GM21515 (cell line): ENCODE results near the gene MED17.

Experiments used
- ATAC-seq: cut with Tn5 transposase; IDR thresholded peaks from one replicate; pipeline ENCODE4 v1.9.1; 2021; ENCODE audit not compliant: unreplicated experiment

MED17 gene

DNA sequence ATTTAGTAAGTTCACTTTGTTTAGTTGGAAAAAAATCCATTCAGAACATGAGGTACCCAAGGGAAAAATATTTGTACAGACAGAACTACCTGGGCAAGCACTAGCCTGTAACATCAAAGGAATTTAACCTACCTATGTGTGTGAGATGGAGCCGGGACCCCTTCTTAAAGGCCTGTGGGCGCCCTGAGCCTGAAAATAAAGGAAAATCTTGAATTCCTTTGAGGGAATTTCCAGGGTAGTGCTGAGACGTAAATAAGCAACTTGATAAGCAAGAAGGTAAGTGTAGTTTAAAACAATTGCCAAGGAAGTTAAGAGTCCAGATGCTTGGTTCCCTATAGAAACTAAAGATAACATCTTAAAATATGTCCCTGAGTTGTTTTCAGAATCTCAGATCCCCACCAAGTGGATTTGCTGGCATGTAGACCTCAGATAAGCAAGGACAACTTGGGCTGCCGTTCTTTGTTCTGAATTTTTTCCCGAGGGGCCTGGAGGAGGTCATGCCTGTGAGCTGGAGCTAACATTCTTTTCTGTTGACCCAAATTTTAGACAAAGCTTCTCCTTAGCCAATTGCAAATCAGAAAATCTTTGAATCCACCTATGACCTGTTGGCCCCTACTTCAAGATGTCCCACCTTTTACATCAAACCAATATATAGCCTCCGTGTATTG, 31.0 kb downstream of the MED17 start:
- ATAC-seq, result no peak

DNA sequence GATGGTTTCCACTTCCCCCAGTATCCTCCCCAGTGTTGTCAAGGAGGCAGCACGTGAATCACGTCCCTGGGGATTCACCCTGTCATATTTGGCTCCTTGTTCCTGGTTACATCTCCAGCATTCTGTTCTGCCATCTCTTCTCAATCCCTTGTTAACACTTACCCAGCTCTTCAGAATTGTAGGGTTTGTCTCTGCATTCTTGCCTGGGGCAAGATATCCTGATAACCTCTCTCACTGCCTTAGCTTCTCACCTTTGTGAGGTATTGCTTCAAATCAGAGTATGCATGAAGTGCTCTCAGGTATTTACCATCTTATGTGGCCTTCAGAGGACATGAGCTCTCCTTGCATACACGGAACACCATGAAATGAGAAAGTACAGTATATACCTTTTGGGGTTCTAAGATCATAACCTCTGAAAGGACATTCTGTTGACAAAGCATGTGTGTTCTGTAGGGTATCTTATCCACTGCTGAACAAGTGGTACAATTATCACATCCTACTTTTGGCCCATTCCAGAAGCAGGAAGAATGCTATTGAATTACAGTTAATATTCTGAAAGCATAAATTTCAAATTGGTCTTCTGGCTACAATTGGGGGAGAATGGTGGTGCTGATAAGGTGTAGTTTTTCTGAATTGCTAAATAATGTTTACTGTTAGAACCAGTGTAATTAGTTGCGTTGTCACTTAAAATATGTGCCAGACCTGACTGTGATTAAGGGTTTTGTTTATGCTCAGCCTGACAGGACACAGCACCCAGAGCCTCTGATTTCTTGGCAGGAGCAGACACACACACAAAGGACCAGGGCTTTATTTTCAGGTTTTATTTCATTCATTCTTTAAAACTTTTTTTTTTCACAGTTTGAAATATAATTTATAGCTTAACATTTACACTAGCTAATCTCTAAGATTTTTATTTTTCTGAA, 33.6 kb downstream of the MED17 start:
- no peak for ATAC-seq

DNA sequence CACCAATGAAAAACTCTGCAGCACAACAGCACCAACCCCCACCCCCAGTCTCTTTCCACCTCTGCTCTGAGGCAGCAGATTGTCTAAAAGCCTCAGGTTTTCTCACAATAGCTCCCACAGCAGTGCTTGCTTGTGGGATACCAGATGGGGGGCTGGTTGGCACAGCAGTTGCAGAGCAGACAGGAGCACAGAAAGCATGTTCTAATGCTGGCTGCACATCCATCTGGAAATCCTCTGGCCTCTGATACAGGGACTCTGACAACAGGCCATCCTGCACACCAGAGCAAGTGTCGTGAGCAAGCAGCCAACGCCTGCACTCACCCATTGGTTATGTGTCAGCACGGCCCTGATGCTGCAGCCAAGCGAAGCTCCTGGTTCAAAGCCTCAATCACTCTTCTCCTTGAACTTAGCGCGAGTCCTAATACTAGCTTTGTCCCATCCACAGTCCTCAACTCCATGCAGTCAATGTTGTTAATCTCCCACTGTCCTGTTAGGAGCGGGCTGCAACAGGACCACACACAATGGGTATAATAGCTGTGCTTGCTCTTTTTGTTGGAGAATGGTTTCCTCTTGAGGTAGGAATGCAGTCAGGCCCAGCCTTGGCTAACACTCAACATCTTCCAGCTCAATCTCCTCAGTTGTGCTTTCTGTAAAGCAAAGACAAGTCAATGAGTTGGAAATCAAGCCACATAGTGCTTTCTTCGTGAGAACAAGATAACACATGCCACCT, 36.0 kb downstream of the MED17 start:
- no peak for ATAC-seq

DNA sequence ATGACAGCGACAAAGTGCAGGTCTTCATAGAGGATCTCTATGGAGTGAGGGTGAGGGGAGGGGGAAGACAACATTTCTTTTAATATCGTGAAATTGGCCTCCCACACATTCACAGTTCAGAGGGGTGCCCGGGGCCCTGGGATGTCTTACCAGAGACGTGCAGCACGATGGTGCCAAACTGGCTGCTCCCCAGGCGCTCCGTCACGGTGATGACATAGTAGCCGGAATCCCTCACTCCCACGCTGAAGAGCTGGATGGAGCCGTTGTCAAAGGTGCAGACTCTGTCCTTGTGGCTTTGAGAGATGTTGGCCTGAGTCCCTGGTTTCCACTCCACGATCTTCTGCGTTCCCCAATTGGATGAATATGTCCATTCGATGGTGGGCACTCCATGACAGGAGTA, 36.8 kb downstream of the MED17 start:
- ATAC-seq, result no peak

DNA sequence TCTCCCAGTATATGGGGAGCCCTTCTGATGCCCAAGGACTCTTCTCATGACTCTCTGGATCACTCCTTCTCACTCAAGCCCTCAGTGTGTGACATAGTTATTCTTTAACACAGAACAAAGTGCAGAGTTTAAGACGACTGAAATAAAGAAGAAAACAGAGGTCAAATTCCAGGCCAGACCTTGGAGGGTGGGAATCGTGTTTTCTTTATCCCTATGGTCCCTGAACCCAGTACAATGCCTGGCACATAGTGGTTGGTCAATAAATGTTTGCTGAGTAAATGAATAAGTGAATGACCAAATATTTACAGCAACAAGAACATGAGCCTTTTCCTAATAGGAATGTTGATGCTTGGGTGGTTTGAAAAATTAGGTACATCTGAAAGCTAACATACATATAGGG, 37.5 kb downstream of the MED17 start:
- no peak for ATAC-seq

DNA sequence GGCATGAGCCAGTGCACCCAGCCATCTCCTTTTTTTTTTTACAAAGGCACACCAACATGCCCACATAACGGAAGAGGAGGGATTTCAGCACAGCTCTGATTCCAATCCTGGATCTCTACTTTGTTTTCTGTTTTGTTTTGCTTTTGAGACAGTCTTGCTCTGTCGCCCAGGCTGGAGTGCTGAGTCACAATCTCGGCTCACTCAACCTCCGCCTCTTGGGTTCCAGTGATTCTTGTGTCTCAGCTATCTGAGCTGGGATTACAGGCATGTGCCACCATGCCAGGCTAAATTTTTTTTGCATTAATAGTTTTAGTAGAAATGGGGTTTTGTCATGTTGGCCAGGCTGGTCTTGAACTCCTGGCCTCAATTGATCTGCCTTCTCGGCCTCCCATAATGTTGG, 38.3 kb downstream of the MED17 start:
- no peak for ATAC-seq

DNA sequence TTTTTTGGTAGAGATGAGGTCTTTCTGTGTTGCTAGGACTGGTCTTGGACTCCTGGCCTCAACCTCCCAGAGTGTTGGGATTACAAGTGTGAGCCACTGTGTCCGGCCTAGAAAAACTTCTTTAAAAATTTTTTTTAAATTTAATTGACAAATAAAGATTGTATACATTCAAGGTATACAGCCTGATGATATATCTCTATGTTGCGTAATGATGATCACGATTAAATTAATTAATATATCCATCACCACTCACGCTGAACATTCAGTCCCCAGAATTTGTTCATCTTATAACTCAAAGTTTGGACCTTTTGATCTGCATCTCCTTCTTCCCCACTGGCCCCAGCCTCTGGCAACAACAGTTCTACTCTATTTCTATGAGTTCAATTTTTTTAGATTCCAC, 39.1 kb downstream of the MED17 start:
- ATAC-seq, result no peak

DNA sequence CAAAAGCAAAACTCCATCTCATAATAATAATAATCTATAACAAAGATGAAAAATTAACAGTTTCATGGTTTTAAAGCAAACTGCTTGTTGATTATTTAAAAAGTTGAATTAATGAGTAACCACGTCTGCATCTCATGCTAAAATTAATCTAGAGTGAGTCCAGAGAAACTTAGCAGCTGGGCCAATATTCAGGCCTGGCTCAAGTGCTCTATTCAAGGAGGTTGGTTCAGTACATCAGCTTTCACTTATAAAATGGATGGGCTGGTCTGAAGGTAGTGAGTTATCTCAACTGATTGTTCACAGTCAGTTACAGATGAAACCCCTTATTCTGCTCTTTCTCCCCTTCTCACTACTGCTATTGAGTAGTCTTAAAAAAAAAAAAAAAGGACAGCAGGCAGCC, 43.3 kb downstream of the MED17 start:
- no peak for ATAC-seq

DNA sequence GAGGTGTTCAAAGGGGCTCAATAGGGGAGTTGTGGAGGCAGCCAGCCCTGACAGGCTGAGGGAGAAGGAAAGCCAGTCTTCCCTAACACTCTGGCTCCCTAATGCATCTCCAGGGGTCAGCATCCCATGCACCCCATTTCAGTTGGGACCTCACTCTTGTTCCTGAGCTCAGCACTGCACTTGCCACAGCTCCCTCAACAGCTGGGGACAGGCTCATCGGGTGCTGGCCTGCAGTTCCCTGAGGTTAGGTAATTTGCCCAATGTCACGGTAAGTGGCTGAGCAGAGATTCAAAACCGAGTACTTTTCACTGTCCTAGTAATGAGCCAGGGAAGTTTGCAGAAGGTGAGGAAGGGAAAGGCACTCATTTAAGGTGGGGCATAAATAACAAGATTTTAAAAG, 45.5 kb downstream of the MED17 start:
- no peak for ATAC-seq

DNA sequence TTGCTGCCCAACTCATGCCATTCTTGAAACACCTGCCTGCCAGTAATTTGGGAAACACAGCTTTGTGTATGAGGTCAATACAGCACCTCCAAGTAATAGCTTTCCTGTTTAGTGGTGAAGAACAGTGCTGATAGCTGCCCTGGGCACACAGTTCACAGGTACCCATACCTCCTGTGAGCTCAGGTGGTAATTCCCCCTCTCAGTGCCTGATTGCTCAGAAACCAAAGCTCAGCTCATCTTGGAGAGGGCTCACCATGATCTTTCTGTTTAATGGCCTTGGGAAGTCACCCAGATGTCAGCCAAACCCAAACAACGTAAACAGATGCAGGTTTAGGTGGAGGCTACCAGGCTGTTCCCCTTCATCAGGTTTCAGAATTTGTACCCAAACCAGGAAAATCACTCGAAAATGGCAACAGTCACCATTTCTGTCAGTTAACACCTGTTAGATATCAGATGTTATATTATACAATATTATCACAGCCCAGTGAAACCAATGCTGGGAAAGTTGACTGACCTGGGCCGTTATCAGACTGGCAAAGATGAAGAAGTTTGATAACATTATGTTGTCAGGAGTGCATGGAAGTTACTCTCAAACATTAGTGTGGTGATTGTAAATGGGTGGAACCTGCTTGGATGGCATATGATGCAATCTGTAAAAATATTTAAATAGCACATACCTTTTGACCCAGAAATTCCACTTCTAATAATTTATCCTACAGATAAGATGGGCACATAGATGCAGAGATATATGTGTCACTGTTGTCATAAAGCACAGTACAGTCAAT, 47.5 kb downstream of the MED17 start:
- ATAC-seq, result no peak

DNA sequence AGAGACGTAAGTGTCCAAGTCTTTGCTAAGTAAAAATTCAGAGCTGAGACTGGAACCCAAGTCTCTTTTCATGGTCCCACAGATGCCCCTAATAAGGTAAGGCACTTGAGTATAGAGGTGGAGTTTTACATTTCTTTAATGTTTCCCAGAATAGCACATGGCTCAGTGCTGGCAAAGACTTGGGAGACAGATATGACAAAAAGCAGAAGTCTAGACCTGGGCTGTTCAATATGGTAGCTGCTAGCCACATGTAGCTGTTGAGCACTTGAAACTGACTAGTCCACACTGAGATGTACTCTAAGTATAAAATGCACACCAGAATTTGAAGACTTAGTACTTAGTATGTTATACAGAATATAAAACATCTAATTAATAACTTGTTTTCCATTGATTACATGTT, 48.7 kb downstream of the MED17 start:
- ATAC-seq, result no peak

DNA sequence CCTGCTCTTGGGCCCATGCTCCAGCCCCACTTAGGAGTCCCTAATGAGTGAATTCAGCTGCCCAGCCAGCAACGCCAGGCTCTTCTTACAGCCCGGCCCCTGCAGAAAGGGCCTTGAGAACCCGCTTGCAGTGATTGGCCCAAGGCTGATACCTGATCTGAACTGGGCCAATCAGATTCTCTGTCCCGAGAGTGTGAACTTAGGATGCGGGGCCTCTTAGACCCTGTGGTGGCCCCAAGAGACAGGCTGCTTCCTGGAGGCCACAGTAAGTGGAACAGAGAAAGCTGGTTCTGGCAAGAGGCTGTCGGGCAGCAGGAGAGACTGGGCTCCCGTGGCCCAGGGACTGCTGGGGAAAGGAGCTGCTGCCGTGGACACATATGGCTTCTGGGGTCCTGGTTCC, 54.9 kb downstream of the MED17 start:
- ATAC-seq, result no peak

DNA sequence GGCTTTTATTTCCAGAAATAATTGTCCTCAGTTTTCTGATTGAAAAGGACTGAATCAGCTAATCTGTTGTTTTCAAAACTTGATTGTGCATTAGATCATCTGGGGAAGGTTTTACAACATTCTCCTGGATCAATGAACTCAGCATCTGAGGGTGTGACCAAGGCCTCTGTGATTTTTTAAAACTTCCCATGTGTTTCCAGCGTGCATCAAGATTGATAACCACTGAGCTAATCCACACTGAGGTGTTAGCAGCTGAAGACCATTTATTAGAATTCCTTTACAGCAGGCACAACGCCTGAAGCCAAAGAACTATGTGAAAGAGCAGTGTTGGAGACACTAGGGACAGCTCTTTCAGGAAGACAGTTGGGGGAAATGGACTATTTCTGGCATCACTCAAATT, 56.1 kb downstream of the MED17 start:
- no peak for ATAC-seq

DNA sequence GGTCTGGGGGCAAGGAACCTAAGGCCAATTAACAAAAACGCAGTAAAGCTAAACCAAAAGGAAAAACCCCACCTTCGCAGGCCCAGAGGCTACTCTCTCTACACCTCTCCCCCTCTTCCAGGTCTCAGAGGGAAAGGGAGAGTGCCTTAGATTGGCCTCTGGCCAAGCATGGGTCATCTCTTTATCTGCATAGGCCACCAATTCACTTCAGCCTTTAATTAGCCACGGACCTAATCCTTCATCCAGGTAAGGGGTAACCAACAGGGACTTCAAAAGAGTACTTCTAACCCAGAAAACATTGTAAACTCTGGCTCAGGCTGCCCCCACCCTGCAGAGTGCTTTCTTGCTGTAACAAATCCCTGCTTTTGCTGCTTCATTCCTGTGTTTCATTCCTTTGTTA, 56.9 kb downstream of the MED17 start:
- no peak for ATAC-seq

DNA sequence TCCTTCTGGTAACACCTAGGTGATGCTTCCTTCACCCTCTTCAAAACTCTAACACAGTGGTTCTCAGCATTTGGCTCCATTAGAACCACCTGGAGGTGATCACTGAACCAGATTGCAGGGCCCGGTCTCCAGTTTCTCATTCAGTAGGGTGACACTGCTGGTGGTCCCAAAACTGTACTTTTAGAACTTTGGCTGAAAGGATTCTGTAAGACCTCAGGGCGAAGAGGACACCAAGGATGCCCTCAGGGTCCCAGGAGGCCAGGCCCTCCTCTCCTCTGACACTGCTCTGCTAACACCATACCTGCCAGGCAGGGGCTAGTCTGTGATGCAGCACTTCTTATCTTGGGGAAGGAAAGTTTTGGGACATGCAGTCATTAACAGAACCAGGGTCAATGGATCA, 57.4 kb downstream of the MED17 start:
- ATAC-seq, result no peak

DNA sequence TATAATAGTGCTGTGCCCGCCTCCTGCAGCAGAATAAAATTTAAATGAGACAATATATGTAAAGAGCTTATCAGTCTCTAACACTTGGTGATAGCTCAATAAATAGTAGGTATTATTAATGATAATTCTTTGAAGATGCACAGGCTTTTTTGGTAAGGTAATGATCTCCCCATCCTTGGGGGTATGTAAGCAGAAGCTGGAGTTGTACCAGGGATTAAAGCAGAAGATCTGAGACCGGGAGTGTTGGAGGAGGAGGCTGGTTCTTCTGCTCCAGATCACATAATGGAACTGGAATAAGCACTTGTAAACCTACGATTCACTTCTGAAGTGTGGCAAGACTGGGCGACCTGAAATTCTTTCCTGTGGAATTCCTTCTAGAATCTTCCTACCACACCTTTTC, 58.0 kb downstream of the MED17 start:
- no peak for ATAC-seq

DNA sequence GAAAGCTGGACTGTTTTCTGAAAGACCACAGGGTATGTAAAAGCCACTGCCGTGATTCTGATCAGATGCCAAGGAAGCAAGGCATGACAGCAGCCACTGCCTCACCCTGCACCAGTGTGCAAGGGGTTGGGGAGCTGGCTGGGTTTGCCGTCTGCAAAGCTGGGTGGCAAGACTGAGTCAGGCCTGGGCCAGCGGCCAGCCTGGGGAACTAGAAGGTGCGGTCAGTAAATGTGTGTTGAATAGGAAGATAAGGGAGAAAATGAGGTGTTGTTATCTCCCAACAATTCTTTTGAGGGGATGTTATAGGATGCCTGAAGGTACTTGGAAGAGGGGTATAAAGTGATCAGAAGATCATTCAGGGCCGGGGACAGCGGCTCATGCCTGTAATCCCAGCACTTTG, 58.4 kb downstream of the MED17 start:
- ATAC-seq, result no peak

DNA sequence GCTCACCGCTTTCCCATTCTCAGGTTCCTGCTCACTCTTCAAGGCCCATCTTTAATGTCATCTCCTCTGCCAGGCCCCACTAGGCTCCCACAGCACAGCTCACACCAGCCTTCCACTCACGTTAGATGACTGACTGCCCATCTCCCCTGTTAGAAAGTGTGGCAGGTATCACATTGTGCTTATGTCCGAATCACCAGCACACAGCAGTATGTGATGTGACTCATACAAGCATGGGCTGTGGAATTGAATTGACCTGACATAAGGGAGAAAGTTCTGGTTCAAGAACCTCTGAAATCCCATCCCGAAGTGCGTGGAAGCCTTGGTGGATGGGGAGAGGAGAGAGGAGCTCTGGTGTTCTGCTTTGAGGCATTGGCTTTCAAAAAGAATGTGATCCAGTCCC, 59.8 kb downstream of the MED17 start:
- no peak for ATAC-seq

DNA sequence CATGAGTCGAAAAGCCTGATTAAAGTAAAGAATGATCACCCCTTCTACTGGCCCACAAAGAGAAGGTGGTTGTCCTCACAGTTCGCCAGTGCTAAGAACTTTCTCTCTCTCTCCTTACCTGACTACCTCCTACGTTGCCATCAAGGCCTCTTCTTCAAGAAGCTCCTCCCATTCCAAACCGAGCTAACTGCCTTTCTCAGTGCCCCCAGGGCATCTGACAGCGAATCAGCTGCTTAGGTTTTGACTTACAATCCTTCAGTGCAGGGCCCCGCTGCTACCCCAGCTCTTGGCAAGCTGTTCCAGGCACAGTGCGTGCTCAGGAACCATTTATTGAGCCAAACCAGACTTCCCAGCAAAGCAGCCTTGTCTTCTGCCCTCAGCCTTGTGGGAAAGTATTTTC, 60.5 kb downstream of the MED17 start:
- ATAC-seq, result no peak

DNA sequence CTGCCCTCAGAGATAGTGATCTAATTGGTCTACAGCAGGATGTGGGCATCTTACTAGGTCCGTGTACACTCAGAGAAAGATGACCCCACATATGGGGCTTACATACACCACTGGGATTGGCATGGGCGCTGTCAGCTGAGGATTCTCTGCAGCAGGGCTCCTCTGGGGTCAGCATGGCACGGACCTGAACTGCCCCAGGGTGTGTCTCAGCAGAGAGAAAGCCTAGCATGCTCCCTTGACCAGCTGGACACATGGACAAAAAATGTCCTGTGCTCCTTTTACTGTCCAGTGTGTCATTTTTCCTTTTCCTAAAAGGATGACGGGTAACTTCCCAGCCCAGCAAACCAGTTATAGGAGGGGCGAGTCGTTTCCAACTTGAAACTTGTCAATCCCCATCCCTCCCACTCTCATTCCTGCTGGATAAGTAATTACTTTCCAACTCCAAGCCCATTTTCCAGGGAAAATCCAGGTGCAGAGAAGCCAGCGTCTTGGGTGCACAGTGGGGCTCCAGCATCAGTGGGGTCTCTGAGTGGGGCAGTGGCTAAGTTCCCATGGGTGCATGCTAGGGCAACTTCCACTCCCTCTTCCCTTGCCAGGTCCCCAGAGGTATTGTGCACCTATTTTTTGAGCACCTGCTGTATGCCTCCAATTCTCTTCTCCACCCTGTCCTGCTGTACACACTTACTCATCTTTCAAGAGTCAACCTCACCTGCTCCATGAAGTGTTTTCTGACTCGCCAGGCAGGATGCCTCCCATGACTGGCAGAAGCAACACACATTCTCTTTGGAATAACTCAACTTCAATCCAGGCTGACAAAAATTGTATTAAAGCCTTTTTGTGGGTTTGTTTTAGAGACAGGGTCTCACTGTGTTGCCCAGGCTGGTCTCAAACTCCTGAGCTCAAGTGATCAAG, 61.4 kb downstream of the MED17 start:
- ATAC-seq, result no peak
